Measurements from ENCODE around the gene SDK2.

The SDK2 gene

DNA sequence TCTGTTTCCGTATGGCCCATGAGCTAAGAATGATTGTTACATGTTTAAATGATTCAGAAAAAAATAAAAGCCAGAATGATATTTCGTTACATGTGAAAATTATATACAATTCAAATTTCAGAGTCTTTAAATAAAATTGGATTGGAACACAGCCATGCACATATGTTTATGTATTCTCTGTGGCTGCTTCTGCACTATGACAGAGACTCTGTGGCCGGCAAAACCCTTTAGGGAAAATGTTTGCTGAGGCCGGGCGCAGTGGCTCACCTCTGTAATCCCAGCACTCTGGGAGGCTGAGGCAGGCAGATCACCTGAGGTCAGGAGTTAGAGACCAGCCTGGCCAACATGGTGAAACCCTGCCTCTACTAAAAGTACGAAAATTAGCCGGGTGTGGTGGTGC, 316.6 kb downstream of the SDK2 start:
- no peaks in the 10 kb centered on the region for H3K9me3 ChIP-seq (ENCODE audit: control insufficient read depth in 1 of 2, low read length in 2 of 2)
- H3K27me3 ChIP-seq (ENCODE audit: low read depth, low read length), result no peaks in the 10 kb centered on the region
- no peak overlapping the region for H3K27ac ChIP-seq (ENCODE audit: low read length)
- no peak overlapping the region for H3K4me3 ChIP-seq (ENCODE audit: low read depth in 1 of 2, low read length in 2 of 2)
- peaks cover 0 to 15% of the 10 kb centered on the region in 2 donors for H3K4me1 ChIP-seq (ENCODE audit: control insufficient read depth in 1 of 2, insufficient read depth in 2 of 2, low read length in 2 of 2)
- H3K36me3 ChIP-seq (ENCODE audit: control insufficient read depth in 1 of 2, insufficient read depth in 2 of 2, low read length in 2 of 2), result no peaks in the 10 kb centered on the region

DNA sequence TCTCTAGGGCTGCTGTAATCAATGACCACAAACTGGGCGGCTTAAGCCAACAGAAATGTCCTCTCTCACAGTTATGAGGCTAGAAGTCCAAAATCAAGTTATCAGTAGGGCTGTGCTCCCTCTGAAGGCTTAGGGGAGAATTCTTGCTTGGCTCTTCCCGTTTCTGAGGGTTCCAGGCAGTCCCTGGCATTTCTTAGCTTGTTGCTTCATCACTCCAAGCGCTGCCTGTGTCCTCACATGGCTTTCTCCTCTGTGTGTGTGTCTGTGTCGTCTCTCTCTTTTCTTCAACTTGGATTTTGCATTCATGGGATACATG, 318.8 kb downstream of the SDK2 start:
- Histone ChIP-seq H3K36me3 (ENCODE audit: control insufficient read depth in 1 of 2, insufficient read depth in 2 of 2, low read length in 2 of 2) (no peaks in the 10 kb centered on the region), H3K4me3 (ENCODE audit: low read depth in 1 of 2, low read length in 2 of 2) (no peak overlapping the region), H3K27me3 (ENCODE audit: low read depth, low read length) (no peaks in the 10 kb centered on the region), H3K9me3 (ENCODE audit: control insufficient read depth in 1 of 2, low read length in 2 of 2) (no peaks in the 10 kb centered on the region), H3K4me1 (ENCODE audit: control insufficient read depth in 1 of 2, insufficient read depth in 2 of 2, low read length in 2 of 2) (peaks cover 0 to 15% of the 10 kb centered on the region in 2 donors), H3K27ac (ENCODE audit: low read length) (no peak overlapping the region)

DNA sequence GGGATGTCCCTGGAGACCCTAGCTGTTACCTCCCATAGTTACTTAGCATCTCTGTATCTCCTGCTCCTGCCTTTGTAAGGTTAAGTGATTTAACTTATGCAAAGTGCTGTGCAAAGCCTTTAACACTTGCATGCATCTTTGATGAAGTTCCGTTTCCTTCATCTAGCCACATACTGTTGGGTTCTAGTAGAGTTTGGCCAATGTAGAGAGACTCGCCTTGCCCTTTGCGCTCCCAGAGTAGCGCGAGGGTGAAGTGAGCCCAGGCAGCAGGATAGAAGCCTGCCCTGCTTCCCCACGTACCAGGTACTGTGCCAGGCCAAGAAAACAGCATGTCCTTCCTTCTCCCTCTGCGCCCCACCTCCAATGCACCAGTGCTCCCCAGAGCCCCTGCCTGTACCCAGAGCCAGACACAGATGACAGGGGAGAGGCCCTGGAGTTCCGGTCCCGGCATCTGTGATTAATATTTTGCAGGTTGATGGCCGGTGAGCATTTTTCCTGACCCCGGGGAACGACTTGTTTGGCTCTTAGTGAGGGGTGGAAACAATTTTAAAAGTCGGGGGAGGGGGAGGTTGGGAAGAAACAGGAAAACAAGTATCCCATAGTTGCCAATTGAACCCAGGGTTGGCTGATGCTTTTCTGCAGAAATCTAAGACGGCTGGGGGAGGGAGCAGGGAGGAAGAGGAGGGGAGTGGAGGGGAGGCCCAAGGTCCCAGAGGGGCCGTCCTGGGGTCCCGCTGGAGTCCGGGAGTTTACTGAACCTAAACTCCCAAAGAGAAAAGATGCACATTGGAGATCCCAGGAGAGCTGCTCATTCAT, 319.3 kb downstream of the SDK2 start:
- no peak overlapping the region for H3K4me3 ChIP-seq (ENCODE audit: low read depth in 1 of 2, low read length in 2 of 2)
- no peak overlapping the region for H3K27ac ChIP-seq (ENCODE audit: low read length)
- peaks cover 0 to 15% of the 10 kb centered on the region in 2 donors for H3K4me1 ChIP-seq (ENCODE audit: control insufficient read depth in 1 of 2, insufficient read depth in 2 of 2, low read length in 2 of 2)
- no peaks in the 10 kb centered on the region for H3K9me3 ChIP-seq (ENCODE audit: control insufficient read depth in 1 of 2, low read length in 2 of 2)
- H3K36me3 ChIP-seq (ENCODE audit: control insufficient read depth in 1 of 2, insufficient read depth in 2 of 2, low read length in 2 of 2), result no peaks in the 10 kb centered on the region
- H3K27me3 ChIP-seq (ENCODE audit: low read depth, low read length), result no peaks in the 10 kb centered on the region

- Histone ChIP-seq H3K4me3 (ENCODE audit: low read depth in 1 of 2, low read length in 2 of 2) (no peak overlapping the region), H3K36me3 (ENCODE audit: control insufficient read depth in 1 of 2, insufficient read depth in 2 of 2, low read length in 2 of 2) (no peaks in the 10 kb centered on the region), H3K4me1 (ENCODE audit: control insufficient read depth in 1 of 2, insufficient read depth in 2 of 2, low read length in 2 of 2) (peaks cover 0 to 15% of the 10 kb centered on the region in 2 donors), H3K27me3 (ENCODE audit: low read depth, low read length) (no peaks in the 10 kb centered on the region), H3K27ac (ENCODE audit: low read length) (no peak overlapping the region), H3K9me3 (ENCODE audit: control insufficient read depth in 1 of 2, low read length in 2 of 2) (no peaks in the 10 kb centered on the region)
Observed at GRCh38 chr17:73324160-73324475, 320.1 kb downstream of the SDK2 start.

DNA sequence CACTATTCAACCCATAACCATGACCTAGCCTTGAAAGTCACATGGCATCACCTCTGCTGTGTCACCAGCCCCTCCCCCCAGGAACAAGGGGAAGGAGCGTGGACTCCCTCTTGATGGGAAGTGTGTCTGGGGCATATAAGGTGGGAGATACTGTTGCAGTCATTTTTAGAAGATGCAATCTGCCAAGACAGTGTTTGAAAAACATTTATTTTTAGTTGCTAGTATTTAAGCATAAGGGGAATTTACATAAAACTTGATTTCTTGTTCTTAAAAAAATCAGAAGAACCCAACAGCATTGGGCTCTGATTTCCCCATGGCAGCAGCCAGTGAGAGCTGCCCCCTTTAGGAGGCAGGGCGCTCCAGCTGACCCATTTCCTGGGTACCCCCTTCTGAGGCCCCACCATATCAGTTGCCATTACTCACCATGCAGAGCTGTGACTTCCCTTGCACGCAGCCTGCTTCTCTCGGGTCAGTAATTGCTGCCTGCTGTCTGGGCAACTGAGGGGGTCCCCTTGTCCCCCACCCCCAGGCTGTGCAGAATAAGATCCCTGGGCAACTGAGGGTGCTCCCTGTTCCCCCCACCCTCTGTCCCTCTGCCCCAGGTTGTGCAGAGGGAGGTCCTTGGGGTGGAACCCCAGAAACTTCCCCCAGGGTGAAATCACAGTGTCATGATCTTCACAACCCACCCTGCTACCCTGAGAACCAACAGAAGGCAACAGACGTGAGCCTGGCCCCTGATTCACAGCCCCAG, 320.7 kb downstream of the SDK2 start:
- no peaks in the 10 kb centered on the region for H3K27me3 ChIP-seq (ENCODE audit: low read depth, low read length)
- no peaks in the 10 kb centered on the region for H3K9me3 ChIP-seq (ENCODE audit: control insufficient read depth in 1 of 2, low read length in 2 of 2)
- H3K4me1 ChIP-seq (ENCODE audit: control insufficient read depth in 1 of 2, insufficient read depth in 2 of 2, low read length in 2 of 2), result peaks cover 0 to 15% of the 10 kb centered on the region in 2 donors
- H3K27ac ChIP-seq (ENCODE audit: low read length), result no peak overlapping the region
- H3K4me3 ChIP-seq (ENCODE audit: low read depth in 1 of 2, low read length in 2 of 2), result no peak overlapping the region
- H3K36me3 ChIP-seq (ENCODE audit: control insufficient read depth in 1 of 2, insufficient read depth in 2 of 2, low read length in 2 of 2), result no peaks in the 10 kb centered on the region

GRCh38 chr17:73320601-73321264, 323.5 kb downstream of the SDK2 start:
- H3K9me3 ChIP-seq (ENCODE audit: control insufficient read depth in 1 of 2, low read length in 2 of 2), result no peaks in the 10 kb centered on the region
- no peaks in the 10 kb centered on the region for H3K36me3 ChIP-seq (ENCODE audit: control insufficient read depth in 1 of 2, insufficient read depth in 2 of 2, low read length in 2 of 2)
- H3K4me3 ChIP-seq (ENCODE audit: low read depth in 1 of 2, low read length in 2 of 2), result no peak overlapping the region
- no peak overlapping the region for H3K27ac ChIP-seq (ENCODE audit: low read length)
- H3K4me1 ChIP-seq (ENCODE audit: control insufficient read depth in 1 of 2, insufficient read depth in 2 of 2, low read length in 2 of 2), result peaks cover 0 to 15% of the 10 kb centered on the region in 2 donors
- H3K27me3 ChIP-seq (ENCODE audit: low read depth, low read length), result no peaks in the 10 kb centered on the region

GRCh38 chr17:73319766-73320165, 324.5 kb downstream of the SDK2 start:
- no peak overlapping the region for H3K27ac ChIP-seq (ENCODE audit: low read length)
- H3K36me3 ChIP-seq (ENCODE audit: control insufficient read depth in 1 of 2, insufficient read depth in 2 of 2, low read length in 2 of 2), result no peaks in the 10 kb centered on the region
- peaks cover 0 to 5% of the 10 kb centered on the region in 2 donors for H3K4me1 ChIP-seq (ENCODE audit: control insufficient read depth in 1 of 2, insufficient read depth in 2 of 2, low read length in 2 of 2)
- no peak overlapping the region for H3K4me3 ChIP-seq (ENCODE audit: low read depth in 1 of 2, low read length in 2 of 2)
- no peaks in the 10 kb centered on the region for H3K27me3 ChIP-seq (ENCODE audit: low read depth, low read length)
- no peaks in the 10 kb centered on the region for H3K9me3 ChIP-seq (ENCODE audit: control insufficient read depth in 1 of 2, low read length in 2 of 2)

DNA sequence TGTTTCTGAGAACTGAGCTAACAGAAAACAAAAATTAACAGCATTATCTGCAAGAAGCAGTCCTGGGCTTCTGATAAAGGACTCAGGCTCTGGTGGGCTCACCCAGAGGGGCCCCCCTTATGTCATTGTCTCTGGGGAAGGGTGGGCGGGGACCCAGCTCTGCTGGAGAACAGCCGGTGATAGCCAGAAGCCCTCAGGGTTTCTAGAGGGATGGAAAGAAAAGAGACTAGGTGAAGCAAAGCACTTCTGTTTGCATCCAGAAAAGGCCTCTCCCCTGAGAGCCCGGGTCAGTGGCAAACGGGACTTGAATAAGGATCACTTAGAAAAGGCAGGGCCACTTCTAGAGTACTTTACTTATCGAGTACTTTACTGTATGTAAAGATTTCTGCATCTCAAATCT, 325.4 kb downstream of the SDK2 start:
- H3K9me3 ChIP-seq (ENCODE audit: control insufficient read depth in 1 of 2, low read length in 2 of 2), result no peaks in the 10 kb centered on the region
- no peaks in the 10 kb centered on the region for H3K4me1 ChIP-seq (ENCODE audit: control insufficient read depth in 1 of 2, insufficient read depth in 2 of 2, low read length in 2 of 2)
- no peak overlapping the region for H3K4me3 ChIP-seq (ENCODE audit: low read depth in 1 of 2, low read length in 2 of 2)
- H3K36me3 ChIP-seq (ENCODE audit: control insufficient read depth in 1 of 2, insufficient read depth in 2 of 2, low read length in 2 of 2), result no peaks in the 10 kb centered on the region
- H3K27ac ChIP-seq (ENCODE audit: low read length), result no peak overlapping the region
- H3K27me3 ChIP-seq (ENCODE audit: low read depth, low read length), result no peaks in the 10 kb centered on the region

- Histone ChIP-seq H3K36me3 (ENCODE audit: control insufficient read depth in 1 of 2, insufficient read depth in 2 of 2, low read length in 2 of 2) (no peaks in the 10 kb centered on the region), H3K4me1 (ENCODE audit: control insufficient read depth in 1 of 2, insufficient read depth in 2 of 2, low read length in 2 of 2) (no peaks in the 10 kb centered on the region), H3K9me3 (ENCODE audit: control insufficient read depth in 1 of 2, low read length in 2 of 2) (no peaks in the 10 kb centered on the region), H3K4me3 (ENCODE audit: low read depth in 1 of 2, low read length in 2 of 2) (no peak overlapping the region), H3K27me3 (ENCODE audit: low read depth, low read length) (no peaks in the 10 kb centered on the region), H3K27ac (ENCODE audit: low read length) (no peak overlapping the region)
Observed at GRCh38 chr17:73318427-73318813, 325.8 kb downstream of the SDK2 start.

- H3K27ac ChIP-seq (ENCODE audit: low read length), result no peak overlapping the region
- no peaks in the 10 kb centered on the region for H3K4me1 ChIP-seq (ENCODE audit: control insufficient read depth in 1 of 2, insufficient read depth in 2 of 2, low read length in 2 of 2)
- H3K36me3 ChIP-seq (ENCODE audit: control insufficient read depth in 1 of 2, insufficient read depth in 2 of 2, low read length in 2 of 2), result no peaks in the 10 kb centered on the region
- H3K27me3 ChIP-seq (ENCODE audit: low read depth, low read length), result no peaks in the 10 kb centered on the region
- no peaks in the 10 kb centered on the region for H3K9me3 ChIP-seq (ENCODE audit: control insufficient read depth in 1 of 2, low read length in 2 of 2)
- H3K4me3 ChIP-seq (ENCODE audit: low read depth in 1 of 2, low read length in 2 of 2), result no peak overlapping the region
Observed at GRCh38 chr17:73317513-73318426, 326.5 kb downstream of the SDK2 start.

Data from muscle layer of duodenum (tissue), 2 donors.